Kidney (tissue), 14 donors: Measurements from ENCODE around the gene MOGAT3. TPM values are rescaled to one million over a fixed set of nuclear protein-coding genes. Genes with fewer than 3 reads are reported as not detected.
A peak's percentile ranks its signal among the peaks of the same experiment; 100 is the strongest.

ENCODE experiments used
- DNase-seq, 5 donors: peaks; one replicate each; pipeline ENCODE4 v3.0.0-alpha.2; 2013 to 2020
- FAIRE-seq: peaks from 2 replicates; lab custom pipeline; 2012; peaks lifted over from hg19 to GRCh38; lab: Jason Lieb, UNC
- H3K27ac ChIP-seq, 2 donors: one replicate each; pipeline ENCODE4 v1.7.0; 2013; ENCODE audit warnings: low read depth in 2 of 2, low read length in 2 of 2, inconsistent platforms in 1 of 2
- H3K27me3 ChIP-seq: one replicate; pipeline ENCODE4 v1.7.1; 2013; ENCODE audit warnings: low read length, inconsistent platforms; ENCODE audit not compliant: control insufficient read depth, insufficient read depth
- H3K36me3 ChIP-seq, 3 donors: one replicate each; pipeline versions ENCODE4 v1.7.0 to v1.7.1; 2013; ENCODE audit warnings: low read length in 3 of 3, control low read depth in 1 of 3, inconsistent platforms in 1 of 3; ENCODE audit not compliant: insufficient read depth in 3 of 3, control insufficient read depth in 2 of 3
- H3K4me1 ChIP-seq, 3 donors: one replicate each; pipeline versions ENCODE4 v1.7.0 to v1.7.1; 2013; ENCODE audit warnings: low read length in 3 of 3, inconsistent platforms in 1 of 3, low read depth in 1 of 3; ENCODE audit not compliant: control insufficient read depth in 2 of 3, insufficient read depth in 2 of 3
- H3K4me3 ChIP-seq, 3 donors: one replicate each; pipeline versions ENCODE4 v1.7.0 to v1.8.1; 2013; ENCODE audit warnings: low read length in 3 of 3, control low read depth in 1 of 3, inconsistent platforms in 1 of 3
- H3K9ac ChIP-seq, 3 donors: one replicate each; pipeline versions ENCODE4 v1.7.0 to v1.7.1; 2013; ENCODE audit warnings: low read length in 3 of 3, control low read depth in 1 of 3, inconsistent platforms in 1 of 3
- H3K9me3 ChIP-seq, 3 donors: one replicate each; pipeline versions ENCODE4 v1.7.0 to v1.7.1; 2013; ENCODE audit warnings: low read length in 3 of 3, control low read depth in 1 of 3, inconsistent platforms in 1 of 3; ENCODE audit not compliant: control insufficient read depth in 2 of 3, insufficient read depth in 1 of 3
- intact Hi-C: fragments of 100-400 bp; cut with DNase I; formaldehyde crosslinking; loops from one replicate; pipeline ENCODE4 v1.11.1; 2022
- polyA plus RNA-seq: library from polyadenylated mRNA; stranded (reverse); fragments of 350-450 nt; fragmentation: Illumina TruSeq; extraction: RNeasy Lipid Tissue Mini Kit (QIAGEN cat#74804); gene quantifications from one replicate; pipeline ENCODE4 v1.2.3, GENCODE V29; 2014; ENCODE audit warnings: low read depth, low replicate concordance; ENCODE audit not compliant: insufficient read depth
- total RNA-seq: library from RNA; stranded (reverse); fragmentation: NEBNext Ultra II Directional; extraction: Animal tissue kit (Norgen Biotek cat#: 25700); gene quantifications from one replicate; pipeline ENCODE4 v1.2.1, GENCODE V29; 2021
- TF ChIP-seq, protein P1 (sequence below): IDR thresholded peaks from 3 replicates; pipeline ENCODE4 v1.5.1; 2012; ENCODE audit warnings: mild to moderate bottlenecking, moderate library complexity, borderline replicate concordance; ENCODE audit not compliant: insufficient read depth; ENCODE audit errors: extremely low read depth
- donor health status: control.
- donor health status: control.
- donor health status: control.
- donor health status: control.
- donor health status: control.
- donor health status: DM: yes; HTN: yes; CAD: no.
- donor health status: Normal renal cell carcinoma (clear cell type).

MOGAT3 gene
- total and polyA plus RNA-seq, 2 donors from 2014 or later, result 0.25 to 0.37 TPM

DNA sequence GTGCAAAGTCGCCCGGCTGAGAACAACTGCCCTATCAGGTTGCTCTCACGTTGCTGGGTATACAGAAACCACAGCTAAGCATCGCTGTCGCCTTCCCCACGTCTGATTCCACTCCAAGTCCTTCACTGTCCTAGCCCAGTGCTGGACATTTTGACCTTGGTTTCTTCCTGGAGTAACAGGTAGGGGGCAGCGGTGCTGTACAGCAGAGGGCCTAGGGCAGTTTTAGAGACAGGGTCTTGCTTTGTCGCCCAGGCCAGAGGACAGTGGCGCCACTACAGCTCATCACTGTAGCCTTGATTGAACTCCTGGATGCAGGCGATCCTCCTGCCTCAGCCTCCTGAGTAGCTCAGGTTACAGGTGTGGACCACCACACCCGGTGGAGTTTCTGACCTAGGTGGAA, 34.2 kb upstream of the MOGAT3 start:
- Histone ChIP-seq H3K9me3 (no peaks in the 10 kb centered on the region), H3K27ac (no peak overlapping the region), H3K4me1 (peaks cover 0 to 19% (median 6%) of the 10 kb centered on the region in 3 donors), H3K27me3 (no peaks in the 10 kb centered on the region), H3K9ac (no peak overlapping the region), H3K36me3 (peaks cover 0 to 8% (median 0%) of the 10 kb centered on the region in 3 donors), H3K4me3 (no peak overlapping the region)
- intact Hi-C loops, result no loop called here
- FAIRE-seq, result no peak
- TF ChIP-seq, protein P1, sequence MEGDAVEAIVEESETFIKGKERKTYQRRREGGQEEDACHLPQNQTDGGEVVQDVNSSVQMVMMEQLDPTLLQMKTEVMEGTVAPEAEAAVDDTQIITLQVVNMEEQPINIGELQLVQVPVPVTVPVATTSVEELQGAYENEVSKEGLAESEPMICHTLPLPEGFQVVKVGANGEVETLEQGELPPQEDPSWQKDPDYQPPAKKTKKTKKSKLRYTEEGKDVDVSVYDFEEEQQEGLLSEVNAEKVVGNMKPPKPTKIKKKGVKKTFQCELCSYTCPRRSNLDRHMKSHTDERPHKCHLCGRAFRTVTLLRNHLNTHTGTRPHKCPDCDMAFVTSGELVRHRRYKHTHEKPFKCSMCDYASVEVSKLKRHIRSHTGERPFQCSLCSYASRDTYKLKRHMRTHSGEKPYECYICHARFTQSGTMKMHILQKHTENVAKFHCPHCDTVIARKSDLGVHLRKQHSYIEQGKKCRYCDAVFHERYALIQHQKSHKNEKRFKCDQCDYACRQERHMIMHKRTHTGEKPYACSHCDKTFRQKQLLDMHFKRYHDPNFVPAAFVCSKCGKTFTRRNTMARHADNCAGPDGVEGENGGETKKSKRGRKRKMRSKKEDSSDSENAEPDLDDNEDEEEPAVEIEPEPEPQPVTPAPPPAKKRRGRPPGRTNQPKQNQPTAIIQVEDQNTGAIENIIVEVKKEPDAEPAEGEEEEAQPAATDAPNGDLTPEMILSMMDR, result peak; percentile 20
- DNase-seq, result no peak

DNA sequence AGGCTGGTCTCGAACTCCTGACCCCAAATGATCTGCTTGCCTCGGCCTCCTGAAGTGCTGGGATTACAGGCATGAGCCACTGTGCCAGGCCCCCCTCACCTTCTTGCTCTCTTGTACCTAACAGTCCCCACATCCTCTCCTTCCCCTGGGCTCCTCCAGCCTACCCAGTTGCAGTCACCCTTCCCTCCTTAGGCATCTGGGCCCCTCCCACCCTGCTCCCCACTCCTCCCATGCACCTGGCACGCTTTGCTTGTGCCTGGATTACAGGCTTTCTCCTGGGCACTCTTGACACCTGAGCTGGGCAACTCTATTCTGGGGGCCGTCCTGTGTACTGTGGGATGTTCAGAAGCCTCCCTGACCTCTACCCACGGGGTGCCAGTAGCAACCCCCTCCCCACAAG, 33.8 kb upstream of the MOGAT3 start:
- Histone ChIP-seq H3K27me3 (no peaks in the 10 kb centered on the region), H3K4me1 (peaks cover 0 to 19% (median 6%) of the 10 kb centered on the region in 3 donors), H3K9me3 (no peaks in the 10 kb centered on the region), H3K36me3 (peaks cover 0 to 8% (median 0%) of the 10 kb centered on the region in 3 donors), H3K27ac (no peak overlapping the region), H3K9ac (no peak overlapping the region), H3K4me3 (no peak overlapping the region)
- intact Hi-C loops, result no loop called here
- DNase-seq, result peak in 1 of 5 donors; percentile 33
- TF ChIP-seq, protein P1, result no peak
- no peak for FAIRE-seq

DNA sequence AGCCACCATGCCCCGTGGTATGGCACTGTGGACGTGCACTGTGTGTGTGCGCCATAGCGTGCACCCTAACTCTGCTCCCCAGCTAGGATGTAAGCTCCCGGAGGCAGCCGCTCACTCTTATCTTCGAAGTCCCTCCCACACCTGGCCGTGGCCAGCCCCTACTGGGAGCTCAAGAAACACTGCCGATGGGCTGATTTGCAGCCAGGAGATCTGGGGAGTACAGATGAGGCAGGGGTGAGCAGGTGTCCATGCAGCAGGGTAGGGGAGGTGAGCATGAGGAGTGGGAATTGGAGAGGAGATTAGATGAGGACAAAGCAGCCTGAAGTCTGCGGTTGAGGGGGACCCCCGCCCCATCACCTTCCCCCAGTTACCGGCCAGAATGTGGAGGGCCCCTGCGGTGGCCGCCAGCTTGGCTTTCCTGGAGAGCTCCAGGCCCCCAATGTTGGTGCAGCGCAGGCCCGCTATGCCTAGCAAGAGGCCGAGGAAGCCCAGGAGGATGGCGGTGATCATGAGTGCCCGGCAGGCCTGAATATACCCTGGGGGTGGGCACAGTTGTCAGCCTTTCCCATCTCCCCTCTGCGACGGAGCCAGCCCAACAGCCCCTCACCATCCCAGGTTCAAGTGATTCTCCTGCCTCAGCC, 33.2 kb upstream of the MOGAT3 start:
- H3K36me3 ChIP-seq, result peaks cover 0 to 8% (median 0%) of the 10 kb centered on the region in 3 donors
- H3K9me3 ChIP-seq, result no peaks in the 10 kb centered on the region
- H3K4me1 ChIP-seq, result peaks cover 0 to 19% (median 6%) of the 10 kb centered on the region in 3 donors
- no peak overlapping the region for H3K9ac ChIP-seq
- intact Hi-C loops, result no loop called here
- DNase-seq (peak in 1 of 5 donors; percentile 37), FAIRE-seq (no peak)
- TF ChIP-seq, protein P1, result no peak
- no peaks in the 10 kb centered on the region for H3K27me3 ChIP-seq
- H3K4me3 ChIP-seq, result no peak overlapping the region
- H3K27ac ChIP-seq, result no peak overlapping the region
